SU-DHL-6 (cell line): ENCODE measurements around the gene SLC12A8.

ENCODE experiments used
- H2AFZ ChIP-seq: fragments of 200-600 bp; sonication (generic); 2 replicates; pipeline ENCODE4 v1.6.1; 2014; ENCODE audit warnings: low read depth, mild to moderate bottlenecking, moderate library complexity, mixed read lengths, antibody characterized with exemption, low read length; ENCODE audit not compliant: severe bottlenecking
- H3F3A ChIP-seq: fragments of 200-600 bp; shearing (Covaris generic); 2 replicates; pipeline ENCODE4 v1.6.0; 2016; ENCODE audit warnings: antibody characterized with exemption, mild to moderate bottlenecking; ENCODE audit not compliant: insufficient read depth
- H3K27ac ChIP-seq: fragments of 200-600 bp; sonication (generic); 2 replicates; pipeline ENCODE4 v1.5.1; 2016; ENCODE audit warnings: low read depth, mild to moderate bottlenecking, low read length, moderate library complexity, mixed read lengths
- H3K27me3 ChIP-seq: fragments of 200-600 bp; sonication (generic), shearing (Covaris generic); 2 replicates; pipeline ENCODE4 v1.6.0; 2014; ENCODE audit warnings: mild to moderate bottlenecking, low read length
- H3K36me3 ChIP-seq: fragments of 200-600 bp; sonication (generic); 2 replicates; pipeline ENCODE4 v1.6.1; 2014; ENCODE audit warnings: mild to moderate bottlenecking, low read length, mixed read lengths
- H3K4me2 ChIP-seq: fragments of 300-600, 200-600 bp; shearing (Covaris generic), sonication (generic); 2 replicates; pipeline ENCODE4 v1.6.0; 2014; ENCODE audit warnings: low read length, low read depth, mild to moderate bottlenecking; ENCODE audit not compliant: poor library complexity, severe bottlenecking
- H3K4me3 ChIP-seq: fragments of 200-600 bp; sonication (generic); 2 replicates; pipeline ENCODE4 v1.5.1; 2014; ENCODE audit warnings: antibody characterized with exemption, low read length, mild to moderate bottlenecking, mixed read lengths; ENCODE audit not compliant: insufficient read depth, poor library complexity, severe bottlenecking
- H3K79me2 ChIP-seq: fragments of 200-600 bp; sonication (generic); 2 replicates; pipeline ENCODE4 v1.6.1; 2014; ENCODE audit warnings: mild to moderate bottlenecking, low read length, moderate library complexity; ENCODE audit not compliant: insufficient read depth
- H3K9ac ChIP-seq: fragments of 200-600 bp; sonication (generic); 2 replicates; pipeline ENCODE4 v1.7.0; 2014; ENCODE audit warnings: mild to moderate bottlenecking, low read length
- H3K9me2 ChIP-seq: fragments of 200-600 bp; sonication (generic); replicated peaks from 2 replicates; pipeline ENCODE4 v1.6.1; 2014; ENCODE audit warnings: low read length; ENCODE audit not compliant: insufficient read depth
- H3K9me3 ChIP-seq: fragments of 200-600 bp; sonication (generic); 2 replicates; pipeline ENCODE4 v1.6.1; 2014; ENCODE audit warnings: low read length, mixed read lengths; ENCODE audit not compliant: insufficient read depth
- H4K20me1 ChIP-seq: fragments of 200-600 bp; sonication (generic); 2 replicates; pipeline ENCODE4 v1.6.1; 2014; ENCODE audit warnings: low read depth, mild to moderate bottlenecking, antibody characterized with exemption, low read length, moderate library complexity, mixed read lengths
- CTCF ChIP-seq: fragments of 200-600 bp; sonication (generic); IDR thresholded peaks from one replicate; pipeline ENCODE4 v1.5.1; 2017; ENCODE audit warnings: antibody characterized with exemption, mild to moderate bottlenecking, low read length, moderate library complexity; ENCODE audit not compliant: insufficient read depth, poor library complexity, severe bottlenecking
- EZH2phosphoT487 ChIP-seq: fragments of 200-600 bp; sonication (generic), shearing (Covaris generic); conservative IDR thresholded peaks from 2 replicates; pipeline ENCODE4 v1.6.1; 2018; ENCODE audit warnings: mild to moderate bottlenecking, antibody characterized with exemption, low read length, moderate library complexity, mixed read lengths

SLC12A8 gene

GRCh38 chr3:125250973-125251372 is 38.4 kb upstream of the SLC12A8 start:
- Histone ChIP-seq H3K4me3 (no peak overlapping the region), H3K36me3 (0 out of 2 replicates have a peak, but pooled peaks cover 3% of the 10 kb centered on the region), H3K27me3 (no peaks in the 10 kb centered on the region), H3F3A (no peaks in the 10 kb centered on the region; the same call in 1 of the 2 replicates), H2AFZ (no peak overlapping the region), H3K9ac (no peak overlapping the region), H3K4me2 (no peak overlapping the region), H3K27ac (no peak overlapping the region), H3K79me2 (no peaks in the 10 kb centered on the region; the same call in 1 of the 2 replicates), H4K20me1 (no peaks in the 10 kb centered on the region), H3K9me3 (no peaks in the 10 kb centered on the region), H3K9me2 (no peaks in the 10 kb centered on the region)
- TF ChIP-seq EZH2phosphoT487 (no peak), CTCF (no peak)

GRCh38 chr3:125246237-125246636 is 33.7 kb upstream of the SLC12A8 start:
- no peaks in the 10 kb centered on the region for H3K9me3 ChIP-seq
- no peak overlapping the region for H3K4me2 ChIP-seq
- no peak overlapping the region for H3K9ac ChIP-seq
- H4K20me1 ChIP-seq, result no peaks in the 10 kb centered on the region
- no peaks in the 10 kb centered on the region for H3F3A ChIP-seq
- H3K9me2 ChIP-seq, result no peaks in the 10 kb centered on the region
- H3K79me2 ChIP-seq, result no peaks in the 10 kb centered on the region; the same call in 1 of the 2 replicates
- no peak overlapping the region for H2AFZ ChIP-seq
- H3K36me3 ChIP-seq, result 0 out of 2 replicates have a peak, but pooled peaks cover 3% of the 10 kb centered on the region
- no peak for TF ChIP-seq EZH2phosphoT487
- TF ChIP-seq CTCF, result no peak
- no peak overlapping the region for H3K27ac ChIP-seq
- no peaks in the 10 kb centered on the region for H3K27me3 ChIP-seq
- no peak overlapping the region for H3K4me3 ChIP-seq

GRCh38 chr3:125245521-125245920 is 33.0 kb upstream of the SLC12A8 start:
- Histone ChIP-seq H3K9me2 (no peaks in the 10 kb centered on the region), H3K36me3 (0 out of 2 replicates have a peak, but pooled peaks cover 2% of the 10 kb centered on the region), H3K9ac (no peak overlapping the region), H3F3A (no peaks in the 10 kb centered on the region), H3K4me2 (no peak overlapping the region), H3K27ac (no peak overlapping the region), H2AFZ (no peak overlapping the region), H3K4me3 (no peak overlapping the region), H3K9me3 (no peaks in the 10 kb centered on the region), H3K79me2 (no peaks in the 10 kb centered on the region; the same call in 1 of the 2 replicates), H4K20me1 (no peaks in the 10 kb centered on the region), H3K27me3 (no peaks in the 10 kb centered on the region)
- no peak for TF ChIP-seq EZH2phosphoT487
- TF ChIP-seq CTCF, result no peak
